Activated T-cell treated with anti-CD3 and anti-CD28 coated beads, Interleukin-2, amount 50 U/mL, for 4 hours (primary cell): ENCODE results near the gene SETD1A. TPM values are rescaled to one million over a fixed set of nuclear protein-coding genes. Genes with fewer than 3 reads are reported as not detected.
A peak's percentile ranks its signal among the peaks of the same experiment; 100 is the strongest.

Experiments used
- ATAC-seq, 2 donors: fragments of 200-7000 bp; cut with Tn5 transposase; one replicate each; pipeline ENCODE4 v1.10.0; 2021
- DNase-seq: peaks from one replicate; pipeline ENCODE4 v3.0.0-alpha.2; 2020
- H3K27me3 Mint-ChIP-seq: one replicate; pipeline ENCODE4 v1.8.0; 2021; ENCODE audit warnings: low read depth, mixed read lengths
- H3K36me3 Mint-ChIP-seq: one replicate; pipeline ENCODE4 v1.8.0; 2022; ENCODE audit warnings: mixed read lengths; ENCODE audit not compliant: insufficient read depth
- H3K4me1 Mint-ChIP-seq: one replicate; pipeline ENCODE4 v1.8.0; 2021; ENCODE audit warnings: low read depth, mixed read lengths
- H3K4me3 Mint-ChIP-seq: one replicate; pipeline ENCODE4 v1.8.0; 2021; ENCODE audit warnings: mild to moderate bottlenecking, moderate library complexity, mixed read lengths
- H3K9me3 Mint-ChIP-seq: one replicate; pipeline ENCODE4 v1.8.0; 2021; ENCODE audit warnings: mixed read lengths
- total RNA-seq, 3 donors: library from RNA; stranded (reverse); gene quantifications; one replicate each; pipeline ENCODE4 v1.2.1, GENCODE V29; 2021

The SETD1A gene
- total RNA-seq, 3 donors from 2014 or later, result 39.3 to 49.0 (median 40.5) TPM

DNA sequence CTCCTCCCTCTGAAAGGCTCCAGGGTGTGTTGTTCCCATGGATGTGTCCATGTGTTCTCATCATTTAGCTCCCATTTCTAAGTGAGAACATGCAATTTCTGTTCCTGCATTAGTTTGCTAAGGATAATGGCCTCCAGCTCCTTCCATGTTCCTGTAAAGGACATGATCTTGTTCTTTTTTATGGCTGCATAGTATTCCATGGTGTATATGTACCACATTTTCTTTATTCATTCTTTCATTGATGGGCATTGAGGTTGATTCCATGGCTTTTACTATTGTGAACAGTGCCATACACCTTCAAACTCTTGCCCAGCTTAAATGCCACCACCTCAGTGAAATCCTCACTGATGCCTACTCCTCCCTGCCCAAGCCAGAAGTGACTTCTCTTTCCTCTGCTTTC, 13.2 kb upstream of the SETD1A start:
- H3K4me3 Mint-ChIP-seq, result no peak overlapping the region
- no peaks in the 10 kb centered on the region for H3K27me3 Mint-ChIP-seq
- no peak for DNase-seq
- H3K36me3 Mint-ChIP-seq, result peaks cover 15% of the 10 kb centered on the region
- no peaks in the 10 kb centered on the region for H3K9me3 Mint-ChIP-seq
- ATAC-seq, result no peak
- peaks cover 13% of the 10 kb centered on the region for H3K4me1 Mint-ChIP-seq

DNA sequence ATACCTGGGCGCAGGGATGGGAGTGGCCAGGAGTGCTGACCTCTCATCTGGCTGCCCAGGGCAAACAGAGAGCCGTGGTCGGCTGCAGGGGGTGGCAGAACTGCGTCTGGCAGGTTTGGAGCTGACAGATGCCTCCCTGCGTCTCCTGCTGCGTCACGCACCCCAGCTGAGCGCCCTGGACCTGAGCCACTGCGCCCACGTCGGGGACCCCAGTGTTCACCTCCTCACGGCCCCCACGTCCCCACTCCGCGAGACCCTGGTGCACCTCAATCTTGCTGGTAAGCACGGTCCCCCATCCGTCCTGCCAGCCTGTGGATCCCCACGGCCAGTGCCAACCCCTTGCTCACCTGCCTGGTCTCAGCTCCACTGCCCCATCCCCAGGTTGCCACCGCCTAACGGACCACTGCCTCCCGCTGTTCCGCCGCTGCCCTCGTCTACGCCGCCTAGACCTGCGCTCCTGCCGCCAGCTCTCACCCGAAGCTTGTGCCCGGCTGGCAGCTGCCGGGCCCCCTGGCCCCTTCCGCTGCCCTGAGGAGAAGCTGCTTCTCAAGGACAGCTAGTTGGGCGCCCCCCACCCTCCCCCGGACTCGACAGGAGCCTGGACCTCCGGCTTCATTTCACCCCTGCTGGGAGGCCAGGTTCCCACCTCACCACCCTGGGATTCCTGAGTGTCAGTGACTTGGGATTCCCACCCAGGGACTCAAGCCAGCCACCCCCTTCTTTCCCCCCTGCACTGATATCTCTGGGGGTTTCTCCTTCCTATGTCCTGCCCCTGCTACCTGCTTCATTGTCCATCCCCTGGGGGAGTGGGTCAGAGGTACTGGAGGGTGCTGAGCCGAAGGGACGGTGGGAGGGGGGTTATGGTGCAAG, 10.6 kb upstream of the SETD1A start:
- Mint-ChIP-seq H3K4me1 (peaks cover 21% of the 10 kb centered on the region), H3K27me3 (no peaks in the 10 kb centered on the region), H3K4me3 (no peak overlapping the region), H3K9me3 (no peaks in the 10 kb centered on the region), H3K36me3 (peaks cover 15% of the 10 kb centered on the region)
- ATAC-seq, result no peak
- DNase-seq, result no peak

DNA sequence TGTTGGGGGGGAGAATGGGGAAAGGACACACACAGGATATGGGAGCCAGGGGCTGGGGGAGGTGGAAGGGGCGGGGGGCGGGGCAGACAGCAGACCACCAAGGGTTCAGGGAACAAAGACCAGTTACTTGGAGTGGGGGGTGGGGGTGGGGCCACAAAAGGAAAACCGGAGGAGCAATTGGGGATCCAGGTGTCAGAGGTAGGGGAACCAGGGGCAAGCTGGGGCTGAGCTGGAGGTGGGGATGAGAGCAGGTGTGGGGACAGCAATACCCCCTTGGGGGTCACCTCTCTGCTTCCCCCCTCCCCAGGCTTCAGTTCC, 10.1 kb upstream of the SETD1A start:
- ATAC-seq, result no peak
- no peaks in the 10 kb centered on the region for H3K27me3 Mint-ChIP-seq

DNA sequence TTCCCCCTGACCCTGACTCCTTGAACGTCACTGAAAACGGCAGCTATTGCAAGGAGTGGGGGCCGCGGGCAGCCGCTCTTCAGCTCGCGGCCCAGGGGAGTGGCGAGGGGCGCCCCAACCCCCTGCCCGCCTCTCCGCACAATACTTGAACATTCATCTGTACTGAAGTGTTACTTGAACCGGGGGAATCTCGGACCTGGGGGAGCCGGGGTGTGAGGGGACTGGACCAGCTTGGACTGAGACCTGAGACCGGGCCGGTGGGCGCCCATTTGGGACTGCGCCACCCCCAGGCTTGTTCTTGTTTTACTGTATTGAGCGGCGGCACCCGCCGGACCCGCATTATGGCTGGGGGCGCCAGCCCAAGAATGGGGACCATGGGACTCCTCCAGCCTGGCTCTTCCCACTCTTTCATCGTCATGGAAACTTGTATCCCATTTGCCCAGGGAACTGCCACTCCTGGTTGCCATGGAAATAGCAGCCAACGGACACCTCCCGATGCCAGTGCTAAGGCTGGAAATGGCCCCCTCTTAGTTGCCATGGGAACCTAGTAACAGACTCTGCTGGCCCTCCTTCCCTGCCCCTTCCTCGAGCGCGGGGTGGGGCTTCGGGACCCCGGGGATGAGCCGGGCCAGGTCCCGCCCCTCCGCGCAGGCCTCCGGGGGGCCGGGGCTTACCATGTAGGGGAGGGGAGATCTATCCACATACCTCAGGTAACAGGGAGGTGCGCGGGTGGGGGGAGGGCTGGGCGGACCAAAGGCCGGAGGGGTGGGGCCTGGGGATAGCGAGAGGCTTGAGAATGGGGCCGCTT, 9.5 kb upstream of the SETD1A start:
- Mint-ChIP-seq H3K4me1 (peaks cover 12% of the 10 kb centered on the region), H3K36me3 (peaks cover 15% of the 10 kb centered on the region), H3K27me3 (no peaks in the 10 kb centered on the region), H3K4me3 (no peak overlapping the region), H3K9me3 (no peaks in the 10 kb centered on the region)
- DNase-seq, result no peak
- ATAC-seq, result no peak

More for the DNA sequence above, 10.1 kb upstream of the SETD1A start:
- no peak for DNase-seq
- H3K4me3 Mint-ChIP-seq, result no peak overlapping the region
- H3K4me1 Mint-ChIP-seq, result peaks cover 16% of the 10 kb centered on the region
- peaks cover 15% of the 10 kb centered on the region for H3K36me3 Mint-ChIP-seq
- no peaks in the 10 kb centered on the region for H3K9me3 Mint-ChIP-seq

DNA sequence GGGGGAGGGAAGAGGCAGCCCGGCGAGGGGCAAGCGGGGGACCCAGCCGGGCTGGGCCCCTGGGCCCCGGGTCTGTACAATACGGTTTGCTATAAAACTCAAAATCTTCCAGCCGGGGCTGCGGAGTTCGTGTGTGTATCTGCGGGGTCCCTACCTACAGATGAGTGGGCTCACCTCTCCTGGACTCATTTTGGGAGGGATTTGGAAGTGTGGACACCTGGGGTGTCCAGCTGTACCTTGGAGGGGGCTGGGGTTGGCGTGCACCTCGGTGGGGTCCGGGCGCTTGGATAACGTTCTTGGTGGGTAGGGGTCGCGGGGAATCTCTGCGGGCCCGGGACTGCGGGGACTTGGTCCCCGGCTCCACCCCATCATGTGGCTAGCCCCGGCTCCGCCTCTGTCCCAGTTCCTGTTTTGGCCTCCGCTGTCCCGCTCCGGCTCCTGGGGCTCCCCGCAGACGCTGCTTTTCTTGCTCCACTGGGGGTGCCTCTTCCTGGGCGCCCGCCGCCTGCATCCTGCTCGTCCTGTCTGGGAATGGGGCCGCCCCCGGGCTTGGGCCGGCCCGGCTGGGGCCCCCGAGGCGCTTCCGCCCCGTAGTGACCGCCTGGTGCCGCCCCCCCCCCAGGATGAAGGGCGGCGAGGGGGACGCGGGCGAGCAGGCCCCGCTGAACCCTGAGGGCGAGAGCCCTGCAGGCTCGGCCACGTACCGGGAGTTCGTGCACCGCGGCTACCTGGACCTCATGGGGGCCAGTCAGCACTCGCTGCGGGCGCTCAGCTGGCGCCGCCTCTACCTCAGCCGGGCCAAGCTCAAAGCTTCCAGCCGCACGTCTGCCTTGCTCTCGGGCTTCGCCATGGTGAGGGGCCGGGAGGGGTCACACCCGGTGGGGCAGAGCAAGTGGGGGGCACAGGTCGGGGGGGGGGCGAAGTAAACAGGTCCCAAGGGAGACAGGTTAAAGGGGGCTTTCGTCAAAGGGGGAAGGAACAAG, 8.6 kb upstream of the SETD1A start, which contains the start of gene ORAI3:
TSS of gene ORAI3 (plus strand) at position 402 of the 983 bp plus-strand sequence. CDS start at position 624, 222 bp downstream.
- Mint-ChIP-seq H3K4me3 (peak within 1 kb of the TSS; percentile 82), H3K4me1 (peaks cover 17% of the 10 kb centered on the region), H3K36me3 (peaks cover 13% of the 10 kb centered on the region), H3K27me3 (no peaks in the 10 kb centered on the region), H3K9me3 (no peaks in the 10 kb centered on the region)
- DNase-seq, result peak; percentile 23
- peak; percentile 62 for ATAC-seq

DNA sequence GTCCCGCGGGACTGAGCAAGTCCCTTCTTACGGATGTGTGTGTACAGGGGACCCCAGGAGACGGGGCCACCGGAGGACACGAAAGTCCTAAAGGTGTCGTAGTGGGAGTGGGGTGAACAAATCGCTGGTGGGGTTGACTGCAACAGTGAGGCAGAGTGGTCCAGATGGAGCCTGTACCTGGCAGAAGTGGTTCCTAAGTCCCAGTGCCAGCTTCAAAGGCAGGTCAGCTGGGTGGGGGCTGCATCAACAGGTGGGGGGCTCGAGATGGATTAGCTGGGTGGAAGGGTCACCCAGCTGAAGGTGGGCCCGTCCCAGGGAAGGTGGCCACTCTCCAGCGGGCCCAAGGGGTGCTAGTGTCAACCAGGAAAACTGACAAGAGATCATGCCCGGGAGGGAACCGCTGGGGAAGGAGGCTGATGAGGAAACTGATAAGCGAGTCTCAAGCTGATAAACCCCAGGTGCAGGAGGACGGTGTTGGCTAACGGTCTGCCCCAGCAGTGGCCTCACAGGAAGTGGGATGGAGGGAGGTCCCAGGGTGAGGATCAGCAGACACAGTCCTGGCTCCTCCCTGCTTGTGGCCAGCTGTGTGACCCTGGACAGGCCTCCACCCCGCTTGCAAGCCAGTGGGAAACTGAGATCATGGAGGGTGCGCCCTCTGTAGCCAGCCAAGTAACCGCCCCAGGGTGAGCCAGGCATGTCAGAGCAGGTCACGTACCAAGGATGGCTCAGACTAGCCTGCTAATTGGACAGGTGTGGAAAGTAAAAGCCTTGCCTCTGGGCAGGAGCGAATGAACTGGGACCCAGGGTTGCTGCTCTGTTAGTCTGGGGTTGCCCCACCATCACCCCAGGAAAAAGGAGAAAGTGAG, 7.7 kb upstream of the SETD1A start:
- ATAC-seq (peak; percentile 27 to 44), DNase-seq (no peak)
- no peaks in the 10 kb centered on the region for H3K27me3 Mint-ChIP-seq
- no peaks in the 10 kb centered on the region for H3K9me3 Mint-ChIP-seq
- peaks cover 7% of the 10 kb centered on the region for H3K36me3 Mint-ChIP-seq
- H3K4me3 Mint-ChIP-seq, result peak overlapping the region; percentile 82
- peaks cover 17% of the 10 kb centered on the region for H3K4me1 Mint-ChIP-seq

DNA sequence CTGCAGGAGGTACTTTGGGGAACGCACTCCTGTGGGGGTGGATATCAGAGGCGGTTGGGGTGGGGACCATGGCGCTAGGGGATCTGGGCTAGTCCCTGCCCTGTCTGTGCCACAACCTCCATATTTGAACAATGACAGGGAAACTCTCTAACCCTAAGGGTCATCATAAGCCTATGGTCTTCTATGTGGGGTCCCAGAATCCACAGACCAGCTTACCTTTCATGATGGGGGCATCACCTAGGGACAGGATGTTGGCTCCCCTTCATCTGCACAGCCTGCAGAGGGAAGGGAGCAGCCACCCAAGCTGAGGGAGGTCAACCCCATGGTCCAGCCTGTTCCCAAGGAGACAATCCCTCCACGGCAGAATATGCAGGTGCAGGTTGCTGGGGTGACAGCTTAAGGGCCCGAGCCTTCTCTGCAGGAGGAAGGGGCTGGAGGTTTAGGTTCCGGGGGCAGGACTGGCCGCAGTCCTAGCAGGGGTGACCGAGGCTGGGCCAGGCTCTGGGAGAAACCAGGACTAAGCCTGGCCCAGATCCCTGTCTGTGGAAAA, 7.0 kb upstream of the SETD1A start:
- peaks cover 17% of the 10 kb centered on the region for H3K4me1 Mint-ChIP-seq
- no peaks in the 10 kb centered on the region for H3K9me3 Mint-ChIP-seq
- H3K27me3 Mint-ChIP-seq, result no peaks in the 10 kb centered on the region
- peaks cover 7% of the 10 kb centered on the region for H3K36me3 Mint-ChIP-seq
- ATAC-seq (no peak), DNase-seq (no peak)
- peak overlapping the region; percentile 82 for H3K4me3 Mint-ChIP-seq

DNA sequence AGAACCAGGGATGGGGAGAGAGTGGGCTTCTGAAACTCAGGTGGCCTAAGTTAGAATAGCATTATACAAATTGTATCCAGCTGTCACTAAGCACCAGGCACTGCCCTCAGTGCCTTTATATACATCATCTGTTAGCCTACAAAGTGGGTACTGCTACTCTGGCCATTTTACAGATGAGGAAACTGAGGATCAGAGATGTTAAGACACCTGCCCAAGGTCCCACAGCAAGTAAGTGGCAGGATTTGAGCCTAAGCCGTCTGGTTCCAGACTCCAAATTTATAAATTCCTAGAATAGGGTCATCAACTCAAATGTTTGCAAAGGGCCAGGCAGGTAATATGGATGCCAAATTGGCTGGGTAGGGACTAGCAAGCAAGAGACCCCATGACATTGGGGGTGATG, 6.4 kb upstream of the SETD1A start:
- H3K36me3 Mint-ChIP-seq, result peaks cover 3% of the 10 kb centered on the region
- peaks cover 17% of the 10 kb centered on the region for H3K4me1 Mint-ChIP-seq
- no peak for DNase-seq
- H3K9me3 Mint-ChIP-seq, result no peaks in the 10 kb centered on the region
- H3K27me3 Mint-ChIP-seq, result no peaks in the 10 kb centered on the region
- no peak overlapping the region for H3K4me3 Mint-ChIP-seq
- no peak for ATAC-seq

DNA sequence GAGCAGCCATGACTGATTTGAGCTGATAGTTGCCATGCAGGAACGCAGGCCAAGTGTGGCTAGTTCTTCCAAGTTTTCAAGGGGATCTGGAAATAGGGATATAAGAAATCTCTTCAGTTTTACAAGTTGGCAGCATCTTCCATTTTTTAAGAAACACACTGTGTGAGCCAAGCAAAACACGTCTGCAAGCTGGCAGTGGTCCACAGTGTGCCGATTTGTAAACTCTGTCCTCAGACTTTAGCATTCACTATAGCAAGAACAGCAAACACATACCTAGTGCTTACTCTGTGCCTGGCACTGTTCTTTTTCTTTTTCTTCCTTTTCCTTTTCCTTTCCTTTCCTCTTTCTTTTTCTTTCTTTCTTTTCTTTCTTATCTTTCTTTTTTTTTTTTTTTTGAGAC, 5.8 kb upstream of the SETD1A start:
- no peaks in the 10 kb centered on the region for H3K36me3 Mint-ChIP-seq

DNA sequence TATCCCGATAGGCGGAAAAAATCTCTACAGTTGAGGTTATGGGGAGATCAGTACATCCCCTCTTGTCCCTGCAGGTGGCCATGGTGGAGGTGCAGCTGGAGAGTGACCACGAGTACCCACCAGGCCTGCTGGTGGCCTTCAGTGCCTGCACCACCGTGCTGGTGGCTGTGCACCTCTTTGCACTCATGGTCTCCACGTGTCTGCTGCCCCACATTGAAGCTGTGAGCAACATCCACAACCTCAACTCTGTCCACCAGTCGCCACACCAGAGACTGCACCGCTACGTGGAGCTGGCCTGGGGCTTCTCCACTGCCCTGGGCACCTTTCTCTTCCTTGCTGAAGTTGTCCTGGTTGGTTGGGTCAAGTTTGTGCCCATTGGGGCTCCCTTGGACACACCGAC, 4.4 kb upstream of the SETD1A start:
- ATAC-seq, result no peak
- Mint-ChIP-seq H3K9me3 (no peaks in the 10 kb centered on the region), H3K27me3 (no peaks in the 10 kb centered on the region), H3K4me3 (no peak overlapping the region), H3K4me1 (peaks cover 17% of the 10 kb centered on the region), H3K36me3 (no peaks in the 10 kb centered on the region)
- no peak for DNase-seq

More for the DNA sequence above, 5.8 kb upstream of the SETD1A start:
- Mint-ChIP-seq H3K4me1 (peaks cover 17% of the 10 kb centered on the region), H3K9me3 (no peaks in the 10 kb centered on the region), H3K4me3 (no peak overlapping the region), H3K27me3 (no peaks in the 10 kb centered on the region)
- ATAC-seq (no peak), DNase-seq (no peak)

DNA sequence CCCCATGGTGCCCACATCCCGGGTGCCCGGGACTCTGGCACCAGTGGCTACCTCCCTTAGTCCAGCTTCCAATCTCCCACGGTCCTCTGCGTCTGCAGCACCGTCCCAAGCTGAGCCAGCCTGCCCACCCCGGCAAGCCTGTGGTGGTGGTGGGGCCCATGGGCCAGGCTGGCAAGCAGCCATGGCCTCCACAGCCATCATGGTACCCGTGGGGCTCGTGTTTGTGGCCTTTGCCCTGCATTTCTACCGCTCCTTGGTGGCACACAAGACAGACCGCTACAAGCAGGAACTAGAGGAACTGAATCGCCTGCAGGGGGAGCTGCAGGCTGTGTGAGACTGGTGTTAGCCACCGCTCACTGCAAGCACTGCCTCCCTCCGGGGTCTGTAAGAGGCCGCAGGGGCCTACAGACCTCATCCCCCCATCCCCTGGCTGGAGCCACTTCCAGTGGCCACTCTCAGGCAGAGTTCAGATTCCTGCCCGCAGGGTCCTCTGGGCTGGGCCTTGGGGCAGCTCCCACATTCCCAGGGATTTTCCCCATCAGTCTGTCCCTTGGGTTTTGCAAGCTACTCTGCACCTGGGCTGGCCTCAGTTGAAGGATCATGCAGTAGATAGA, 3.9 kb upstream of the SETD1A start:
- ATAC-seq, result no peak
- no peaks in the 10 kb centered on the region for H3K27me3 Mint-ChIP-seq
- DNase-seq, result peak; percentile 53
- H3K4me1 Mint-ChIP-seq, result peaks cover 20% of the 10 kb centered on the region
- no peaks in the 10 kb centered on the region for H3K9me3 Mint-ChIP-seq
- no peak overlapping the region for H3K4me3 Mint-ChIP-seq
- no peaks in the 10 kb centered on the region for H3K36me3 Mint-ChIP-seq

DNA sequence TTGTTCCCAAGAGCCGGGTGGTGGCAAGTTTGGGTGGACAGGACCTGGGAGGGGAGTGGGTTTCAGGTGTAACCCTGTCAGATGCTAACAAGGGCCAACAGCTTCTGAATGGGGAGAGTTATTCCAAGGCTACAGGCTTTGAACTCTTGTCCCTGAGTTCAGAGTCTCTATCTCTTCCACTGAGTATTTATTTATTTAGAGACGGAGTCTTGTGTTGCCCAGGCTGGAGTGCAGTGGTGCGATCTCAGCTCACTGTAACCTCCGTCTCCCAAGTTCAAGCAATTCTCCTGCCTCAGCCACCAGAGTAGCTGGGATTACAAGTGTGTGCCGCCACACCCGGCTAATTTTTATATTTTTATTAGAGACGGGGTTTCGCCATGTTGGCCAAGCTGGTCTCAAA, 2.6 kb upstream of the SETD1A start:
- ATAC-seq (no peak), DNase-seq (no peak)
- H3K4me1 Mint-ChIP-seq, result peaks cover 27% of the 10 kb centered on the region
- no peaks in the 10 kb centered on the region for H3K9me3 Mint-ChIP-seq
- no peaks in the 10 kb centered on the region for H3K27me3 Mint-ChIP-seq
- H3K36me3 Mint-ChIP-seq, result peaks cover 8% of the 10 kb centered on the region
- H3K4me3 Mint-ChIP-seq, result no peak overlapping the region
